Measurements from ENCODE around the gene HSD17B7.

Gene HSD17B7

GRCh38 chr1:162859191-162859590 is 68.7 kb downstream of the HSD17B7 start:
- no peak for DNase-seq (ENCODE audit: low spot score)

- DNase-seq (ENCODE audit: low spot score): no peak
These were observed 70.6 kb downstream of the HSD17B7 start, which contains the start of gene CCDC190 for GRCh38 chr1:162861101-162861500. Gene CCDC190, minus strand, starts transcription at chr1:162861175. Its CDS starts 1,529 bp downstream, at chr1:162859646.

- no peak for DNase-seq (ENCODE audit: low spot score)
These were observed 71.1 kb downstream of the HSD17B7 start for GRCh38 chr1:162861625-162862024.
